ENCODE results near the gene IMMP2L.

GRCh38 chr7:110774071-110774470 lies 788.2 kb downstream of the IMMP2L start:
- TF ChIP-seq CTCF (IDR thresholded peaks at IDR 0.05) = no peak
- no peak for TF ChIP-seq POLR2A (IDR thresholded peaks at IDR 0.05)

All from right lobe of liver (tissue), 4 donors.